LNCaP clone FGC (cell line): ENCODE results near the gene RDH13.
A peak's percentile ranks its signal among the peaks of the same experiment; 100 is the strongest.

ENCODE experiments used
- DNase-seq: peaks from one replicate; pipeline ENCODE4 v3.0.0-alpha.2; 2011; ENCODE audit warnings: low read depth
- H3K4me3 ChIP-seq: 2 replicates; pipeline ENCODE4 v1.5.1; 2011; ENCODE audit warnings: mild to moderate bottlenecking, low read depth, low read length, control low read depth
- TF ChIP-seq, protein P1 (sequence below): IDR thresholded peaks from 2 replicates; pipeline ENCODE4 v1.5.1; 2012; ENCODE audit warnings: mild to moderate bottlenecking; ENCODE audit not compliant: control insufficient read depth, insufficient read depth; ENCODE audit errors: extremely low read depth

The RDH13 gene

GRCh38 chr19:55090564-55090963, 27.6 kb upstream of the RDH13 start:
- no peak overlapping the region for H3K4me3 ChIP-seq
- DNase-seq = no peak
- TF ChIP-seq, protein P1, sequence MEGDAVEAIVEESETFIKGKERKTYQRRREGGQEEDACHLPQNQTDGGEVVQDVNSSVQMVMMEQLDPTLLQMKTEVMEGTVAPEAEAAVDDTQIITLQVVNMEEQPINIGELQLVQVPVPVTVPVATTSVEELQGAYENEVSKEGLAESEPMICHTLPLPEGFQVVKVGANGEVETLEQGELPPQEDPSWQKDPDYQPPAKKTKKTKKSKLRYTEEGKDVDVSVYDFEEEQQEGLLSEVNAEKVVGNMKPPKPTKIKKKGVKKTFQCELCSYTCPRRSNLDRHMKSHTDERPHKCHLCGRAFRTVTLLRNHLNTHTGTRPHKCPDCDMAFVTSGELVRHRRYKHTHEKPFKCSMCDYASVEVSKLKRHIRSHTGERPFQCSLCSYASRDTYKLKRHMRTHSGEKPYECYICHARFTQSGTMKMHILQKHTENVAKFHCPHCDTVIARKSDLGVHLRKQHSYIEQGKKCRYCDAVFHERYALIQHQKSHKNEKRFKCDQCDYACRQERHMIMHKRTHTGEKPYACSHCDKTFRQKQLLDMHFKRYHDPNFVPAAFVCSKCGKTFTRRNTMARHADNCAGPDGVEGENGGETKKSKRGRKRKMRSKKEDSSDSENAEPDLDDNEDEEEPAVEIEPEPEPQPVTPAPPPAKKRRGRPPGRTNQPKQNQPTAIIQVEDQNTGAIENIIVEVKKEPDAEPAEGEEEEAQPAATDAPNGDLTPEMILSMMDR = no peak

DNA sequence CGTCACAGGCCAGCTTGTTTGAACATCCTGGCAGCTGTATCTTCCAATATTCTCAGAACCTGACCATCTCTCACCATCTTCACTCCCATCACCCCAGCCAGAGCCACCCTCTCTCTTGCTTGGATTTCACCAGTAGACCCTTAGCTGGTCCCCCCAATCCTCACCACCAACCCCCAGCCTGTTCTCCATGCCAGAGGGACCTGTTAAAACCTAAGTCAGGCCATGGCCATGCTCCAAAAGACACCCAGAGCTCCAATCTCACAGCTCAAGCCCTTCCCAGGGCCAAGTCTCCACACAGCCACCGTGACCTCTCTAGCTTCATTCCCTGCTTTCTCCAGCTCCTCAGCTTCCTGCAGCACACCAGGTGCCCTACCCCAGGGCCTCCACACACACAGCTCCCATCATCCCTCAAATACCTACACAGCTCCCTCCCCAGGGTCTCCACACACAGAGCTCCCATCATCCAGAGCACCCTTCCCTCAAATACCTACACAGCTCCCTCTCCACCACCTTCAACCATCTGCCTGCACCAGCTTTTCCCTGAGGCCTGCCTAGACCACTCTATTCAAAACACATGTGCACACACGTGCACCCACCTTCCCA, 26.5 kb upstream of the RDH13 start:
- H3K4me3 ChIP-seq = no peak overlapping the region
- TF ChIP-seq, protein P1 = no peak
- no peak for DNase-seq

DNA sequence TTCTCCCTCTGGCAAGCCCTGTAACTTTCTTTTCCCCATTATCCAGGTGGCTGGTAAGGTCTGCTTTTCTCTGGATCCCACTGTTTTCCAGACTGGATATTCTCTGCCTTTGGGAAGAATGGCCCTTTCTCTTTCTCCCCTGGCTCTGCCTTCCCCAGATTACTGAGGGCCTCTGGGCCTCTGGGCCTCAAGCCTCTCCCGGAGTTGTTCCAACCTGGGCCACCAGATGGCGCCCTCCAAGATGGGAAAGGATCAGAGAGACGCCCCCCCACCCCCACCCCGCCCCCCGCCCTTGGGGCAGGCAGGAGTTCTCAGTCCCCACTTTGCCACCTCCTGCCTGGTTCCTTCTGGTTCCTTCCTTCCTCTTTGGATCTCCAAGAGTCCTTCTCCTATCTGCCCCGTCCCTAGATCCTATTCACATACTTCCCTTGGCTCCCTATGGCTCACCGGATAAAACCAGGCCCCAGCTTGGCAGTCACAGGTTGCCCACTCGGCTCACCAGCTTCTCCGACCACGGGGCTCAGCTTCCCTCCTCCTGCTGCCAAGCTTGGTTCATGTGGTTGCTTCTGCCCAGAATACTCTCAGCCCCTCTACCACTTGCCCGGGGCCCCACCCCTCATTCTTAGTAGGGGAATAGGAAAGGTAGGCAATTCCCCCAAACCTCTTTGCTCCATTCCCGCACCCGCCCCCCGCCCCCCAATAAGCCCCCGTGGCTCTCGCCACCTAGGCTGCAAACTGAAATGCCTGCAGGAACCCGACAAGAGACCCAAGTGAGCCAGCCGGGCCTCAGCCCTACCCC, 25.8 kb upstream of the RDH13 start:
- no peak overlapping the region for H3K4me3 ChIP-seq
- TF ChIP-seq, protein P1 = peak; percentile 63
- DNase-seq = no peak

DNA sequence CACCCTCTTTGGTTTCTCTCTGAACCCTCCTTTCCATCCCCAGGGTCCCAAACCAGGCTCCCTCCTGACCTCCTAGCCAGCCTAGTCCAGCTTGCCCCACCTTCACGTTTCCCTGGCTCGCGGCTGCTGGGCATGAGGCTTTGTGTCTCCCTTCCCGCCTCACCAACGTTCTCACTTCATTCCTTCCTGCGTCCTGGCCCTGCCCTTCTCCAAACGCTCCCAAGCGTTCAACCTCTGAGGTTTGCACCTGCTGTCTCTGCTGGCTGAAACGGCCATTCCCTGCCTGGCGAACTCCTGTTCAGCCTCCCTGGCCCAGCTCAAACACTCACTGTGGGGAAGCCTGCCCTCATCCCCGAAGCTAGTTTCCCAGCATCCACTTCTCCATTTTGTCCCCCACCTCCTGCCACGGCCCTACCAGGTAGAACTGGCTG, 25.1 kb upstream of the RDH13 start:
- no peak for DNase-seq
- no peak overlapping the region for H3K4me3 ChIP-seq

DNA sequence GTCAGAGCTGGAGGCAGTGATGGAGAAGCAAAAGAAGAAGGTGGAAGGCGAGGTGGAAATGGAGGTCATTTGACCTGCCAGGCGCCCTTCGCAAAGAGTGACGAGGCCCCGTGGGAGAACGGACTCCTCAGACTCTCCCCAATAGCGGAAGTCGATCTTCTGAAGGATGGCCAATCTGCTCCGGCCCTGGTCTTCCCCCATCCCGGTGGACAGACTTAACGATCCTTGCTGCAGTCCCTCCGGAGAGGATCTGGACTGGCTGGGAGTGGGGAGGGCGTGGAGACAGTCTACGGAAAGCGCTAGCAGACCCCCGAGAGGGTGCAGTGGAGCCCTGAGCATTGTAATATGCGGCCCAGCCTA, 24.6 kb upstream of the RDH13 start:
- H3K4me3 ChIP-seq = no peak overlapping the region
- no peak for DNase-seq
- TF ChIP-seq, protein P1 = no peak

More for the DNA sequence above, 25.1 kb upstream of the RDH13 start:
- TF ChIP-seq, protein P1 = no peak

- TF ChIP-seq, protein P1 = no peak
- H3K4me3 ChIP-seq = no peak overlapping the region
- no peak for DNase-seq
These were observed 24.0 kb upstream of the RDH13 start for GRCh38 chr19:55086730-55087541.
